ENCODE data around the gene CEBPA. TPM values are rescaled to one million over a fixed set of nuclear protein-coding genes. Genes with fewer than 3 reads are reported as not detected.

CEBPA gene
- not detected for polyA plus RNA-seq (2012; ENCODE audit: low read depth, missing spikeins)

- TF ChIP-seq POU2F2 (IDR thresholded peaks at IDR 0.05; ENCODE audit: low read depth, low read length) (no peak), SPI1 (IDR thresholded peaks at IDR 0.05; ENCODE audit: low read depth, low read length) (no peak), POLR2A (IDR thresholded peaks at IDR 0.05; ENCODE audit: low read depth, low read length) (no peak), PAX5 (IDR thresholded peaks at IDR 0.05; ENCODE audit: insufficient read depth, low read length, severe bottlenecking) (no peak), POLR2AphosphoS5 (IDR thresholded peaks at IDR 0.05; ENCODE audit: low read depth, low read length) (no peak), TAF1 (IDR thresholded peaks at IDR 0.05; ENCODE audit: low read depth, low read length) (no peak)
- DNase-seq (ENCODE audit: insufficient read length, low spot score) (peak; percentile 92), FAIRE-seq (peak; percentile 95)
Observed at GRCh38 chr19:33302175-33302973, at the start of gene CEBPA. Gene CEBPA (minus strand): TSS chr19:33302534. CDS start chr19:33302414, 120 bp downstream.

GRCh38 chr19:33350538-33351309 is 48.4 kb upstream of the CEBPA start:
- FAIRE-seq = no peak
- no peak for DNase-seq (ENCODE audit: insufficient read length, low spot score)

GRCh38 chr19:33349319-33350289 is 47.3 kb upstream of the CEBPA start:
- FAIRE-seq = no peak
- TF ChIP-seq SPI1 (IDR thresholded peaks at IDR 0.05; ENCODE audit: low read depth, low read length) = no peak
- no peak for TF ChIP-seq POLR2AphosphoS5 (IDR thresholded peaks at IDR 0.05; ENCODE audit: low read depth, low read length)
- no peak for TF ChIP-seq PAX5 (IDR thresholded peaks at IDR 0.05; ENCODE audit: insufficient read depth, low read length, severe bottlenecking)
- TF ChIP-seq POU2F2 (IDR thresholded peaks at IDR 0.05; ENCODE audit: low read depth, low read length) = no peak
- TF ChIP-seq POLR2A (IDR thresholded peaks at IDR 0.05; ENCODE audit: low read depth, low read length) = no peak
- no peak for TF ChIP-seq TAF1 (IDR thresholded peaks at IDR 0.05; ENCODE audit: low read depth, low read length)
- DNase-seq (ENCODE audit: insufficient read length, low spot score) = no peak

More at GRCh38 chr19:33350538-33351309, 48.4 kb upstream of the CEBPA start:
- TF ChIP-seq TAF1 (IDR thresholded peaks at IDR 0.05; ENCODE audit: low read depth, low read length) = no peak
- no peak for TF ChIP-seq POLR2AphosphoS5 (IDR thresholded peaks at IDR 0.05; ENCODE audit: low read depth, low read length)
- no peak for TF ChIP-seq POLR2A (IDR thresholded peaks at IDR 0.05; ENCODE audit: low read depth, low read length)
- no peak for TF ChIP-seq POU2F2 (IDR thresholded peaks at IDR 0.05; ENCODE audit: low read depth, low read length)
- TF ChIP-seq SPI1 (IDR thresholded peaks at IDR 0.05; ENCODE audit: low read depth, low read length) = no peak
- no peak for TF ChIP-seq PAX5 (IDR thresholded peaks at IDR 0.05; ENCODE audit: insufficient read depth, low read length, severe bottlenecking)

GRCh38 chr19:33348301-33349010 is 46.1 kb upstream of the CEBPA start:
- DNase-seq (ENCODE audit: insufficient read length, low spot score) (no peak), FAIRE-seq (no peak)

GRCh38 chr19:33347300-33347699 is 45.0 kb upstream of the CEBPA start:
- DNase-seq (ENCODE audit: insufficient read length, low spot score) = no peak
- TF ChIP-seq TAF1 (IDR thresholded peaks at IDR 0.05; ENCODE audit: low read depth, low read length) (no peak), POLR2A (IDR thresholded peaks at IDR 0.05; ENCODE audit: low read depth, low read length) (no peak), PAX5 (IDR thresholded peaks at IDR 0.05; ENCODE audit: insufficient read depth, low read length, severe bottlenecking) (no peak), POU2F2 (IDR thresholded peaks at IDR 0.05; ENCODE audit: low read depth, low read length) (no peak)
- FAIRE-seq = no peak

More at GRCh38 chr19:33348301-33349010, 46.1 kb upstream of the CEBPA start:
- no peak for TF ChIP-seq POLR2A (IDR thresholded peaks at IDR 0.05; ENCODE audit: low read depth, low read length)
- no peak for TF ChIP-seq PAX5 (IDR thresholded peaks at IDR 0.05; ENCODE audit: insufficient read depth, low read length, severe bottlenecking)
- no peak for TF ChIP-seq POU2F2 (IDR thresholded peaks at IDR 0.05; ENCODE audit: low read depth, low read length)

GRCh38 chr19:33346665-33347064 is 44.3 kb upstream of the CEBPA start:
- TF ChIP-seq POLR2AphosphoS5 (IDR thresholded peaks at IDR 0.05; ENCODE audit: low read depth, low read length) (no peak), POU2F2 (IDR thresholded peaks at IDR 0.05; ENCODE audit: low read depth, low read length) (no peak), POLR2A (IDR thresholded peaks at IDR 0.05; ENCODE audit: low read depth, low read length) (no peak), TAF1 (IDR thresholded peaks at IDR 0.05; ENCODE audit: low read depth, low read length) (no peak), PAX5 (IDR thresholded peaks at IDR 0.05; ENCODE audit: insufficient read depth, low read length, severe bottlenecking) (no peak), SPI1 (IDR thresholded peaks at IDR 0.05; ENCODE audit: low read depth, low read length) (no peak)
- no peak for DNase-seq (ENCODE audit: insufficient read length, low spot score)
- no peak for FAIRE-seq

GRCh38 chr19:33345163-33345562 is 42.8 kb upstream of the CEBPA start:
- FAIRE-seq (no peak), DNase-seq (ENCODE audit: insufficient read length, low spot score) (no peak)
- TF ChIP-seq SPI1 (IDR thresholded peaks at IDR 0.05; ENCODE audit: low read depth, low read length) (no peak), TAF1 (IDR thresholded peaks at IDR 0.05; ENCODE audit: low read depth, low read length) (no peak), POU2F2 (IDR thresholded peaks at IDR 0.05; ENCODE audit: low read depth, low read length) (no peak), PAX5 (IDR thresholded peaks at IDR 0.05; ENCODE audit: insufficient read depth, low read length, severe bottlenecking) (no peak), POLR2A (IDR thresholded peaks at IDR 0.05; ENCODE audit: low read depth, low read length) (no peak), POLR2AphosphoS5 (IDR thresholded peaks at IDR 0.05; ENCODE audit: low read depth, low read length) (no peak)

GRCh38 chr19:33344573-33344925 is 42.2 kb upstream of the CEBPA start:
- no peak for TF ChIP-seq SPI1 (IDR thresholded peaks at IDR 0.05; ENCODE audit: low read depth, low read length)
- TF ChIP-seq TAF1 (IDR thresholded peaks at IDR 0.05; ENCODE audit: low read depth, low read length) = no peak
- TF ChIP-seq PAX5 (IDR thresholded peaks at IDR 0.05; ENCODE audit: insufficient read depth, low read length, severe bottlenecking) = no peak
- TF ChIP-seq POLR2A (IDR thresholded peaks at IDR 0.05; ENCODE audit: low read depth, low read length) = no peak
- TF ChIP-seq POLR2AphosphoS5 (IDR thresholded peaks at IDR 0.05; ENCODE audit: low read depth, low read length) = no peak
- no peak for TF ChIP-seq POU2F2 (IDR thresholded peaks at IDR 0.05; ENCODE audit: low read depth, low read length)
- DNase-seq (ENCODE audit: insufficient read length, low spot score) (no peak), FAIRE-seq (no peak)
